NCI-H82 (cell line): ENCODE results near the gene FBXW8.

ENCODE experiments used
- DNase-seq: peaks from one replicate; lab custom pipeline; 2025; lab: John Stamatoyannopoulos, UW

Gene FBXW8

DNA sequence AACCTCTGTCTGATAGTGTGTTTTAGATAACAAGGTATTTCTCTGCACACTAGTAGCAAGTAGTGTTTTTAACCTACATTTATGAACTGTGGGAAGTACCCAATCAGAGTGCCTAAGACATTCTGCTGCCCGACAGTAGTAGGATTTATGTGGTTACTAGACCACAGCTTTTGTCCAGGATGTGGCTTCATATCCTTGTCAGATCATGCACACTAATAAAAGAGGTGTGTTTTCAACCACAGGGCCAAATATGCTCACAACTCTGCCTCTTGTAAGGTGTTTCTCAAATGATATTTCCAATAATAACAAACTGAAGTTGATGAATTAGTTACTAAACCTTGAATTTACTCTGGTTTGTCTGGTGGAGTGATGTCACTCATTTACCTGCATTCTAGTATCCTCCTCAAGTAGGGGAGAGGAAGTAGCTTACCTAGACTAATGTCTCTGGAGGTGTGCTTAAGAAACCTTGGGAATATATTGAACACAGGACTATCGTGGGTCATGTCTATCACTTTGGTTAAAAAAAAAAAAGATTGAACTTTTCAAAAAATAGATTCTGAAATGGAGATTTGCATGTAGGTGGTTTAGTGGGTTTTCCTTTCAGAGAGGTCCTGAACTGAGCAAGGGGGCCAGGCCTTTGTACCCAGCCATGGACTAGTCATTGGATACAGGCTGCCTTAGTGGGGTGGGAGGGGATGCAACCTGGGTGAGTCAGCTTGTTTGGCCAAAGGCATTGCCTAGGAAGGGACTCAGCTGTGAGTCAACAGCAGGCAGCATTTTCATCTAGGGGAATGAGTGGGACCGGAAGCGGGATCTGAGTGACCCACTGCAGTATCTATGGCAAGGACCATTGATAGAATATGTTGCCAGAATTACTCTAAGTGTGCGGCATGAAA, 14.1 kb downstream of the FBXW8 start:
- no peak for DNase-seq

GRCh38 chr12:116926283-116927243, 15.8 kb downstream of the FBXW8 start:
- DNase-seq: peak; percentile 25

GRCh38 chr12:116927244-116927940, 16.6 kb downstream of the FBXW8 start:
- peak; percentile 25 for DNase-seq

- DNase-seq: no peak
Measured at GRCh38 chr12:116928504-116928903, 17.8 kb downstream of the FBXW8 start.

DNA sequence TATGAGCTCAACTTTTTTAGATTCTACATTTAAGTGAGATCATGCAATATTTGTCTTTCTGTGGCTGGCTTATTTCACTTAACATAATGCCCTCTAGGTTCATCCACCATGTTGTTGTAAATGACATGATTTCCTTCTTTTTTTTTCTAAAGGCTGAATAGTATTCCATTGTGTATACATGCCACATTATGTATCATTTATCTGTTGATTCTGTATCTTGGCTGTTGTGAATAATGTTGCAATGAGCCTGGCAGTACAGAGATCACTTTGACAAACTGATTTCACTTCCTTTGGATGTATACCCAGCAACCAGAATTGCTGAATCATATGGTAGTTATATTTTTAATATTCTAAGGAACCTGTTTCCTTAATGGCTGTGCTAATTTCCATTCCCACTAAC, 19.1 kb downstream of the FBXW8 start:
- DNase-seq: no peak

GRCh38 chr12:116931665-116932064, 20.9 kb downstream of the FBXW8 start:
- DNase-seq: no peak

DNA sequence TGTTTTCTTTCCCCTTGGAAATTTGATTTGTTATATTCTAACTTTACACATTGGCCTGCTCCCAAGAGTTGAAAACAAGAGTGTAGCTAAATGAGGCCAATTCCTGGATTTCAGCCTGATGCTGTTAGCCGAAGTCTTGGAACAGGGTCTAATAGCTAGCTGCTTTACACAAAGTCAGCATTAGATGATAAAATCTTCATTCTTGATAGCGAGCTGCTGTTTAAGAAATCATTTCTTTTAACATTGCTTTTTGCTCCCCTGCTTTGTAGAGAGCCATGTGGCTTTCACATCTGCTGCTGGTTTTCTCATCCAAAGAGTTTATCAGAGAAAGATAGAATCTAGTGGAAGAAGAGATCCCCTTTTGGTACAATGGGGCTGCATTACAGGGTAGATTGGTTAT, 22.3 kb downstream of the FBXW8 start:
- no peak for DNase-seq

GRCh38 chr12:116933512-116934246, 22.9 kb downstream of the FBXW8 start:
- DNase-seq: no peak

- no peak for DNase-seq
Measured at GRCh38 chr12:116934908-116935705, 24.4 kb downstream of the FBXW8 start.

- DNase-seq: no peak
Measured at GRCh38 chr12:116937640-116938039, 26.9 kb downstream of the FBXW8 start.

DNA sequence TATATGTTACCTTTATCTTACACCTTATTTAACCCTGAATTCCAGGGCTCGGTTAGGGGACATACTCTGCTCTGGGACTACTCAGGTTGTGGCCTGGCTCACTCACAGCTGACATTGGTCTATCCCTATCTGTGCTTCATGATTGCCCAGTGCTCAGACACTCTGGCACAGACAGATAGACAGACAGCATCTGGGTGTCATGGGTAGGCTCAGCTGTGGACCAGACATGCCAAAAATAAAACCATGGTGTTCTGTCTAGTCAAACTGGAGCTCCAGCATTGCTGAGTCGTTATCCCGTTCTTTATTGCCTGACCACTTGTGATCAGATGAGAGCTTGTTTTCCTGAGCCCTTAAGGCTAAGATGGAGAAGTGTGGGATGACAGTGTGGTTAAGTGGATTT, 29.0 kb downstream of the FBXW8 start:
- DNase-seq: peak; percentile 75

GRCh38 chr12:116941188-116941587, 30.4 kb downstream of the FBXW8 start:
- DNase-seq: no peak

GRCh38 chr12:116943419-116944372, 32.9 kb downstream of the FBXW8 start:
- peak; percentile 24 for DNase-seq

DNA sequence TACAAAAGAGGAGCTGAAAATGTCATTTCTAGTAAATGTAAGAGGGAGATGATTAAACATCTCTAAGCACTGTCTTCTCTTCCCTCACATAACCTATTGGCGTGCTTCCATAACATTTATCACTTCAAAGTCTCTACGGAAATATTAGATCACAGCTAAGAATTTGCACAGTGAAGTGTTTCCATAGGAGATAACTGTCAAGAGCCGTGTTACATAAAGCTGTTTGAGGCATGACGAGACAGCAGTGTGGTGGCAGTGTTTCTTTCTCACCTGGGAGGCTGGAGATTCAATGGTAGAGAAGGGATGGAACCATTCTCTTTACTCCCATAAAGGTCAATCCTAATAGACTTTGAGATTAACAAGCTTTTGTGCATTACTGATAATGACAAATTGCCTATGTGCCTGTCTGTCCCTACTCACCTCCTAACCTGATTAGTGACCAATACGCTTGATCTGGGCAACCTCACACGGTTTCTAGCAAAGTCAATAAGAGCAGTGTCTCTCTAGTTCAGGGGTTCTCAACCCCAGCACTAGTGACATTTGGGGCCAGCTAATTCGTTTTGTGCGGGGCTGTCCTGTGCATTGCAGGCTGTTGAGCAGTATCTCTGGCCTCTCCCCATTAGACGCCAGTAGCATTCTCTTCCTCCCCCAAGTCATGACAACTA, 35.3 kb downstream of the FBXW8 start:
- DNase-seq: peak; percentile 66

DNA sequence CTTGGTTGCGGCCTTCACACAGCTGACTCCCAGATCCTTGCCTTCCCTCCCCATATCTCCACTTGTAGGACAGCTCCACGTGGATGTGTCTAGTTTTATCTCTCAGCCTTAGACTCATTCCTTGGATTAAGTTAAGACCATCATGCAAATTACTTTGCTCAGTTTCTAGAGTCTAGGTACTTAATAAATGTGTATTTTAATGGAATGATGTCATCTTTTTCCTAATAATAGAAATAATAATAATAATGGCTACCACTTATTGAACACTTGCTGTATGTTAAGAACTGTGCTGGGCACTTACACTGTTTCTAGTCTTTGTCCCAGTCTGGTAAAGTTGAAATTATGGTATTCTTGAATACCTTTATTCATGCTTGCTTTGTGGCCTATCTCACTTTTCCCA, 37.5 kb downstream of the FBXW8 start:
- no peak for DNase-seq

- DNase-seq: peak; percentile 42
Measured at GRCh38 chr12:116950628-116951325, 40.0 kb downstream of the FBXW8 start.

DNA sequence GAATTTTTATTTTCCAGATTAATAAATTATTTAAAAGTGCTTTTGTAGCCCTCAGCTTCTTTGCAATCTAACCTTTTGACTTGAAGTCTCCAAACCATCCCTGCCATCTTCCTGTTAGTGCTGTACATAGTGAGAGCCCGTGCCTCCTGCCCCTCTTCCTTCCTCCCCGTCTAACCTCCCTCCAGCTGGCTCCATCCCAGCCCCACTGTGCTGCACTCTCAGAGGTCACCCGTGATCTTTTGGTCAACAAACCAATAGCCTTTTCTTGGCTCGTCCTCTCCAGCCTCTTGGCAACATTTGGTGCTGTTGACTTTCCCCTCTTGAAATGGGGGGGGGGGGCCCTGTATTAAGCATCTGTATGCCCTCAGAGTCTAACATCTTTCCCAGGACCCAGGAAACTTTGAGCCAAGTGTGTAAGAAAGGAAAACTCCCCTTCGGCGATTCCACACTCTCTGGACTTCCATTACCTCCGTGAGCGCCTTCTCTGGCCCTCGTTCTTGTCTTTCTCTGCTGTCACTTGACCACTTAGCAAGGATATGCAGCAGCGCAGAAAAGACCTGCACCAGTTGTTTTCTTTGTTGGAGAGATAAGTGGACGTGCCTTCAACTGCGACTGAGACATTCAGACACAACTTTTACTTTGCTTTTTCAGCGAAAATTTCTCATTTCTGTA, 44.1 kb downstream of the FBXW8 start:
- no peak for DNase-seq
